ENCODE measurements around the gene CFAP46. TPM values are rescaled to one million over a fixed set of nuclear protein-coding genes. Genes with fewer than 3 reads are reported as not detected.

CFAP46 gene
- total and polyA plus RNA-seq, 8 donors, result 1.2 to 5.2 (median 3.5) TPM

GRCh38 chr10:132962623-132963429 is 20.5 kb upstream of the CFAP46 start:
- peaks cover 0 to 58% of the 10 kb centered on the region in 2 donors for H3K27me3 ChIP-seq
- no peaks in the 10 kb centered on the region for H3K36me3 ChIP-seq
- intact Hi-C loops (cut with DNase I), result no loop called here
- ATAC-seq, result peak; percentile 5
- DNase-seq, result no peak
- H3K4me1 ChIP-seq, result peaks cover 0 to 14% of the 10 kb centered on the region in 2 donors
- H3K4me3 ChIP-seq, result peak overlapping the region; percentile 46 to 47
- peak overlapping the region in 1 of 2 donors; percentile 50 for H3K27ac ChIP-seq
- TF ChIP-seq CTCF (IDR thresholded peaks at IDR 0.05), result no peak
- H3K9me3 ChIP-seq, result no peaks in the 10 kb centered on the region

- ATAC-seq (peak; percentile 88), DNase-seq (peak; percentile 74 to 88 (median 81))
- Histone ChIP-seq H3K4me3 (peak overlapping the region; percentile 46 to 47), H3K36me3 (no peaks in the 10 kb centered on the region), H3K27me3 (peaks cover 0 to 58% of the 10 kb centered on the region in 2 donors), H3K4me1 (peaks cover 0 to 14% of the 10 kb centered on the region in 2 donors), H3K27ac (peak overlapping the region in 1 of 2 donors; percentile 50), H3K9me3 (no peaks in the 10 kb centered on the region)
- intact Hi-C loops (cut with DNase I), result no loop called here
- TF ChIP-seq CTCF (IDR thresholded peaks at IDR 0.05), result no peak
Observed at GRCh38 chr10:132961787-132962622, 19.6 kb upstream of the CFAP46 start.

DNA sequence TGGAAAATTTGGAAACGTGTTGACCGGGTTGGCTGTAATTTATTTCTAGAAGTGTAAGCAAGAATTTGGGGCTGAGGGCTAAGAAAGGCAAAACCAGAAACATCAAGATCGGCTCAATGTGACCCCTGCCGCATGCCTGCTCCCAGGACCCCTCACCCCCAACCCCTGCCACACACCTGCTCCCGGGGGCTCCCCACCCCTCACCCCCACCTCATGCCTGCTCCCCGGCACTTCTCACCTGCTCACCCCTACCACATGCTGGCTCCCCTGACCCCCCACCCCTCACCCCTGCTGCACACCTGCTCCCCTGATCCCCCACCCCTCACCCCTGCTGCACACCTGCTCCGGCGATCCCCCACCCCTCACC is 19.0 kb upstream of the CFAP46 start:
- DNase-seq (no peak), ATAC-seq (no peak)
- no peak for TF ChIP-seq CTCF (IDR thresholded peaks at IDR 0.05)
- no peak overlapping the region for H3K4me3 ChIP-seq
- H3K27ac ChIP-seq, result no peak overlapping the region
- H3K9me3 ChIP-seq, result no peaks in the 10 kb centered on the region
- peaks cover 0 to 14% of the 10 kb centered on the region in 2 donors for H3K4me1 ChIP-seq
- intact Hi-C loops (cut with DNase I), result no loop called here
- no peaks in the 10 kb centered on the region for H3K36me3 ChIP-seq
- peaks cover 0 to 58% of the 10 kb centered on the region in 2 donors for H3K27me3 ChIP-seq

GRCh38 chr10:132960631-132961419 is 18.5 kb upstream of the CFAP46 start:
- H3K4me3 ChIP-seq, result no peak overlapping the region
- H3K27me3 ChIP-seq, result peaks cover 0 to 58% of the 10 kb centered on the region in 2 donors
- H3K27ac ChIP-seq, result no peak overlapping the region
- intact Hi-C loops (cut with DNase I), result no loop called here
- DNase-seq (peak in 2 of 4 donors; percentile 30 to 72), ATAC-seq (no peak)
- H3K9me3 ChIP-seq, result no peaks in the 10 kb centered on the region
- no peak for TF ChIP-seq CTCF (IDR thresholded peaks at IDR 0.05)
- H3K36me3 ChIP-seq, result no peaks in the 10 kb centered on the region
- H3K4me1 ChIP-seq, result peaks cover 0 to 14% of the 10 kb centered on the region in 2 donors

Data from left lung (tissue), 10 donors.